Medulla oblongata (tissue), 1 donor: ENCODE measurements around the gene ADGRL2.

Source experiments
- DNase-seq: peaks from one replicate; pipeline ENCODE4 v3.0.0-alpha.2; 2015; ENCODE audit errors: extremely low spot score

ADGRL2 gene

DNA sequence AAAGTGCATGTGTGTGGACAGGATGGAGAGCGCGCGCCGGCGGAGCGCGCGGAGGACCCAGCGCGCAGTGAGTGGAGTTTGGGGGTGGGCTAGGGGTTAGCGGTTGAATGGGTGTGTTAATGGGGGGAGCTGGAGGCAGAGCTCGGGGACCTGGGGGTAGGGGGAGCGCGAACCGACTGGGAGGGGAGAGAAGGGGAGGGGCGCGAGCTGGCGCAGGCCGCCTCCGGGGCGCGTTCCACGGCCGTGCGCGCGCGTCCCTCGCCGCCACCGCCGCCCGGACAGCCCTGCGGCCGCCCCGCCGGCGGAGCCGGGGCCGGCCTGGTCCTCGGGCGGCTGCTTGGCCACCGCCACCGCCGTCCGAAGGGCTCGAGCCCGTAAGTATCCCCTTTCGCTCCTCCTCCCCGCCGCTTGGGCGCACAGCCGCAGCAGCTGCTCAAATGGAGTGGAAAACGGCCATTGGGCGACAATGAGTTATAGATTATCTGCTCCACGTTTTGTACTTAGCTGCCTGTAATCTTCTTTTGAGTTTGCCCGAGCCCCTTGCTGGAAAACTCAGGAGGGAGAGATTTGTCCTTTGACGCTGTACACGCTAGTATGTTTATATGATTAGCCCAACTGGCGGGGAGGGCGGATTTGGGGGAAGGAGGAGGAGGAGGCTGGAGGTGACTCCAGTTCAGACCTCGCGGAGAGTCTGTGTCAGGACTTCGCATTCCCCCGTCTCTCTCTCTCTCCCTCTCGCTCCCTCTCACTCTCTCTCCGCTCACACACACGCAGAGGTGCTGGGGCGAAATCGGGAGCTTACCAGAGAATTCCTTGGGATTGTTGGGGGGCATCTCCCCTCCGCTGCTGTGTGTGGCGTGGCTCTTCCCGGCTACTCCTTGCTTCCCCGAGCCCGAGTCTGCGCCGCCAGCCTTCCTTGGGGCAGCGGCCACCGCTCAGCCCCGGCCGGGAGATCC lies at the start of gene ADGRL2:
ADGRL2 (plus strand) TSS at position 240 of the 956 bp plus-strand sequence. CDS start 36,051 bp downstream, outside the sequence.
- peak; percentile 20 for DNase-seq

DNA sequence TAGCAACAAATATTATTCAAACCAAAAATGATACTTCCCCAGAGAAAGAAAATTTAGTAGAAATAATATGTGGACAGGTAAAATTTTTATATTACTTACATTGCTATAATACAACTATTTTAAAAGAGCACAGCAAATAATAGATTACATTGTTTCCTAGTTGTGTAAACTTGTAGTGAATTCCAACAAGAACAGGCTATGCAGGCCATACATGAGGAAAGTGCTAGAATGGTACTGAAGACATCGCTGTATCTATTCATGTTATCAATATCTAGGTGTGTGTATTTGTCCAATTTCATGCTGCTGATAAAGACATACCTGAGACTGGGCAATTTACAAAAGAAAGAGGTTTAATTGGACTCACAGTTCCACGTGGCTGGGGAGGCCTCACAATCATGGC lies 47.9 kb upstream of the ADGRL2 start:
- DNase-seq: no peak

DNA sequence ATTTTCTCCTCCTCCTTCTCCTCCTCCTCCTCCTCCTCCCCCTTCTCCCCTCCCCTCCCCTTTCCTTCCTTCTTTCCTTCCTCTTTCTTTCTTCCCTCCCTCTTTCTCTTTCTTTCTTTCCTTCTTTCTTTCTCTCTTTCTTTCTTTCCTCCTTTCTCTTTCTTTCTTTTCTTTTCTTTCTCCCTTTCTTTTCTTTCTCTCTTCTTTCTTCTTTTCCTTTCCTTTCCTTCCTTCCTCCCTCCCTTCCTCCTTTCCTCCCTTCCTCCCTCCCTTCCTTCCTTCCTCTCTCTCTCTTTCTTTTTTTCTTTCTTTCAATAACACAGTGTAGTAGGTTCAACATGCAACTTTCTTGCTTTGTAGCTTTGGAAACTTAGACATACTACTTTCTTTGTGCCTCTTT lies 46.3 kb upstream of the ADGRL2 start:
- DNase-seq: no peak

DNA sequence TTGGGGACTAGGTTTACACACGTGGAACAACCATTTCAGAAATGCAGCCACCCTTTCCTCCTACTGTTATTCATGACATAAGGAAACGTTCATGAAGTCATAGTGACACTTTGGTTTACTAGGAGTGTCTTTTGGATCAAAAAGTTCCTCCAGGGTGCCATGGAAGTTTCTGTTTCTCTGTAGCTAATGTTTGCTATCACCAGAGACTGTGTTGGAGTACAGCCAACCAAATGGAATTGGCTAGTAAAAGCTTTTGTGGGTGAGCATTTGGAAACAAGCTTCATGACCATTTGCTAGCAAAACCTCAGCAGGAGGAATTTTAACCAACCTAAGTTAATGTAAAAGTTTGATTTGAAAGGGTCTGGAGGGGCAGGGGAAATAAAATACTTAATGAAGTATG lies 43.9 kb upstream of the ADGRL2 start:
- DNase-seq: no peak

DNA sequence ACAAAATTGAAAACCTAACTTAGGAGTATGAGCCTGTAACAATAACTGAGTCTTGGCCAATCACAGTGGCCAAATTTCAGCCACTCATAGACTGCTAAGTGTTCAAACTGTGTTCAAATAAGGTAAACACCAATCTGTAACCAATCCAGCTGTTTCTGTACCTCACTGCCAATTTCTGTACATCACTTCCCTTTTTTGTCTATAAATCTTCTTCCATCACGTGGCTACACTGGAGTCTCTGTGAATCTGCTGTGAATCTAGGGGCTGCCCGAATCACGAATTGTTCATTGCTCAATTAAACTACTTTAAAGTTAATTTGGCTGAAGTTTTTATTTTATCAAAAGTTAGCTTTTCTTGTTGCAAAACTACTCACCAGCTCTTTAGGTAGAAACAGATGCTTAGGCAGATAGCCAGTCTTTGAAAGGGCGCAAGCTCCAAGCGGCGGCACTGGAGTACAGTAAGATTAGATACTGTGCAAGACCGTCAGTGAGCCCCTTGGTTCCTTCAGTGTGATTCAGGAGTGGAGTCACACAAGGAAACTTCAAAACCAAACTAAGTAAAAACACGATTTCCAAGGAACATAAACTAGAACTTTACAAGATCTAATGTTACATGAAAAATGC lies 43.2 kb upstream of the ADGRL2 start:
- DNase-seq: no peak

DNA sequence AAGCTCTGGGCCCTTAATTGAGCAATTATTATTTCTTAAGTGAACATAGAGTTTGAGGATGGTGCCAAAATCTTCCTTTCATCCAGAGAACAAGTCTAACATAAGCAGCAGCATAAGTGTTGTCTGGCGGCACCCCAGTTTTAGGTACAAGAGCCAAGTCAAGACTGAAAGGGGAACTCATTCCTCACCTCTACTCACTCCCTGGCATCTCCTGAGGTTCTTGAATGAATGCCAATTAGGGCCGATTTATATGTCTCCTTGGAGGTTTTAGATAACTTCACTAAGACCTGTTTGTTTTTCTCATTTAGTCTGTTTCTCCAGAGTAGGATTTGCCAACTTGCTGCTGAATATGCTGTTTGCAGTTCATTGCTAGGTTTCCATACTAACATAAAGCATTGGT lies 42.6 kb upstream of the ADGRL2 start:
- no peak for DNase-seq

DNA sequence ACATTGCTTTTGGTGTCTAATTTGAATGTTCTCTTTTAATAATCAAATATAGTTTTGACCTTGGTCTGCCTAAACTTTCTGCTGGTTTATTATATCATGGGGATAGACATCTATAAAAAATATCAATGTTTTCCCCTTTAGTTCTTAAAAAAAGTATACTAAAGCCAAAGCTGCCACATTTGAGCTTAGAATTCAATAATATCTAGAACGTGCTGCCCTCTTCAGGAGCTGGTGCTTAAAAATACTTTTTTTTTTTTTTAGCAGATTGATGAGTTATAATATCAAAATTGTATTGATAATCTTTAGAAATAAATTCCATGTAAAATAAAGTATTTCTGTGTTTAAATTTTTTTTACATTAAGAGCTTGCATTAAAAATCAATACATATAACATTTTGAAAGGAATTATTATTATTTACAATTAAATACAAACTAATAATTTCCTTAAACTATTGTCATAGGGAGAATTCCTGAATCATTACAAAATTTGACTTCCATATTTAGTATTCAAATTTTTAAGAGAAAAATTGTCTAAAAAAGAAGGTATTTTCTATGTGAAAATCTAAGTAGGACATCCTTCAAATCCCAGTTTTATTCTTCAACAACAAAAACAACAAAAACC lies 40.1 kb upstream of the ADGRL2 start:
- no peak for DNase-seq

DNA sequence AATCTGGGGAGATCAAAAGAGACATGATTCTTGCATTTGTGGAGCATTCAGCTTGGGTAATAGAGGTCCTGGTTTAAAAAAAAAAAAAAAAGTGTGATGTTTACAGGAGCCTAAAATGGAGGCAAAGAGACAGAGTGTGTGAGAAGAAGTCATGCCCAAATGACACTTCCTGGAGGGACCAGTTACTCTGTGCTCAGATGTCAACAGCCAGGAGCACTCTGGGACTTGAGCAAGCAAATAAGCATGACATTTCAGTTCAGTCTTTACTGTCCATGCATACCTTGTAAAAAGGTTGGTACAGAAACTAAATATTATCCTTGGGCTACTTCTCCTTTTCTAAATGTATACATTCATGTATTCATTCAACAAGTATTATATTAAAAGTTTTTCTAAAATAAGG lies 25.2 kb upstream of the ADGRL2 start:
- DNase-seq: no peak

DNA sequence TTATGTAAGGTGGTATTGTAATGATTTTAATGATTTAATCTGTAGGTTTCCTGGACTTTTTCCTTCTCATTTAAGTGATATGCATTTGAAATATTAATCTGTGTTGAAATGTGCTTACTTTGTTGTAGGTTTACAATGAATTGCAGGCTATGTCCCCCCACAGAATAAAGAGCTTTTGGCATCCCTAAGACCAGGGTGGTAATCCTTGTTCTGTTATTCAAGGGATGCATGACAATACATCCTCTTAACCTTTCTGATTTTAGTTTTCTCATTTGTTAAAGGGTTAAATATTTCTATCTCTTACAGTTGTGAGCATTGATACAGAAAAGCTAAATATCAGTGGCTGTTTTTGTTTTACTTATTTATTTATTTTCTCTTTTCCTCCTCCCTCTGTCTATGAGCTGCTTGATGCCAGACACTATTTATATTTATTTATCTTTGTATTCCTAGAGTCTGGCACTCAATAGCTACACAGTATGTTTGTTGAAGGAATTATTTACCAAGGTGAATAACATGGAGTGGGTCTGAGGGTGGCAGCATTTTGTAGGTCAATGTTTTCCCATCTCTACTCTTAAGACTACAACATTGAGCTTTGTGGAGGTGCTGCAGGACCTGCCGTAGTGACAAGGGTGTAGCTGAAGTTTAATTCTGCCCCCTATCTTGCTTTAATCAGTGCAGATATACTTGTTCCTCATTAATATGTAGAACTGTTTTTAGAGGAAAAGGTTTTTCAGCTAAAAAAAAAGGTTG lies 19.9 kb upstream of the ADGRL2 start:
- no peak for DNase-seq

DNA sequence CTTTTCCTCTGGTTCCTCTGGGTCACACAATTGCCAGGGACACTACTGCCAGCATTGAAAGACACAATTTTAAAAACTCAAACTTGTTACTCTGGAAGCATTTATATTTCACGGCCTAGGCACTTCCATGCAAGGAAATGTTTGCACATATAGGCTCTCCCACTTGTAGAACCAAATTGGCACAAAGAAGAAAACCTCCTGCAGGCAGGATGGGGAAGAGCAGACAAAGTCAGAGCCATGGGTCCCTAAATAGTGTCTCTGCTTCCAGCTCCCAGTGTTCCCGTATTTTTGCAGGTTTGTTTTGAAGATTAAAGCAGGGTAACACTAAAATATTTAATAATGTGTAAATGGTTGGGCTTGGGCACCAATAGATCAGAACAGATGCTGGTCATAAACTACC lies 19.0 kb upstream of the ADGRL2 start:
- DNase-seq: no peak

DNA sequence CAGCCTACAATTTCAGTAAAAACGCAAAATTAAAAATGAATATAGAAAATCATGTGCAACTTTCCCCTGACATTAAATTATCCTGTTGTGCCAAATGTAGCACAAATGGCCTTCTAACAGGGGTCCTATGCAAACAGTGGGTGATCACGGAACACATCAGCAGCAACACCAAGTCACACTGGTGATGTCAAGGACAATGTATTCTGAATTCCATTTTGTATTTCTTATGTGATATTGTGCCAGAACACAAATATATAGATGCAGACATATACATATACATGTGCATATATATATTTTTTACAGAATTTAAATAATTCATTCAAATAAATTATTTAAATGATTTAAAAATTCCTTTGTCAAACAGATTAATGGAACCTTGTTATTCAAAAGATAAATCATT lies 8.6 kb upstream of the ADGRL2 start:
- DNase-seq: no peak

DNA sequence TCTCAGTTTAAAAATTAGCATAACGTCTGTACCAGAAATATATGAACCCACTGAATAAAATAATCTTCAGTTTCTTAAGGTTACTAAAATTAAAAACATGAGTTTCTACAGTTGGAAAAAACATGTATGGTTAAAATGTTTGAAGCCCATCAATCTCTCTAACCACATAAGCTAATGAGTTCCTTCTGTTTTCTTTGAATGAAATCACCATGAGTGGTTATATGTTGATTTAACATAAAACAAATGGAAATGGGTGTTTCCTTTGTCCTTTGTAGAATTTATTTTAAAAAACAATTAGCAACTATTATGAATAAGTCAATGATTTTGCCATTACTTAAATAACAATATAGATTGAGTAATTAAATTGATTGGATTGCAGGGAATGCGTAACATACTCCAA lies 3.0 kb upstream of the ADGRL2 start:
- no peak for DNase-seq

DNA sequence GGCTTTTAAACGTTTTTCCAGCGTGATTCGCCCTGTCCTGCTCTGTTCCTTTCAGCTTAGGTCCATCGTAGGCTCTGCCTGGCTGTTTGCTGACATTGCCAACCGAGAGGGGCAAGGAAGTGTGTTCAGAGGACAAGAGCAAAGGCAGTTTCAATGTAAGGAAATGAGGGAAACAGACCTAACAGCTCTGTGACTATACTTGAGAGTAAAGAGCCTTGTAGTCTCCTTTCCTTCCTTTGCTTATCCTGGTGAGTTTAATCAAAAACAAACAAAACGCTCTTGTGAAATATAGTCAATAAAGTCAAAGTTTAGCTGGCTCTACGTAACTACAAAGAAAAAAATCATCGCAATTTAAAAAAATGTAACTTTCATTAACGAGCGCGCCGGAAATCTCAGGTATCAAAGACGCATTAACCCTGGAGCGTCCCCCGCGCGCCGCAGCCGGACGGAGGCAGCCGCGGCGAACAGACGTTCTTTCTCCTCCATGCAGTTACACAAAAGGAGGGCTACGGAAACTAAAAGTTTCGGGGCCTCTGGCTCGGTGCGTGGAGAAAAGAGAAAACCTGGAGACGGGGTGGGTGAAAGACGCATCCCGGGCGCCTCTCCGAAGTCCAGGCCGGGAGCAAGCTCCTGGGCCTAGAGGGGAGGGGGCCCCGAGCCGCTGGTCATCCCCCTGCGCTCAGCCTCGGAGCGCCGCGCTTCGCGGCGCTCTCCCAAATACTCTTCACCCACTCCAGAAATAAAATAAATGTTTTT lies 617 bp upstream of the ADGRL2 start:
- no peak for DNase-seq

DNA sequence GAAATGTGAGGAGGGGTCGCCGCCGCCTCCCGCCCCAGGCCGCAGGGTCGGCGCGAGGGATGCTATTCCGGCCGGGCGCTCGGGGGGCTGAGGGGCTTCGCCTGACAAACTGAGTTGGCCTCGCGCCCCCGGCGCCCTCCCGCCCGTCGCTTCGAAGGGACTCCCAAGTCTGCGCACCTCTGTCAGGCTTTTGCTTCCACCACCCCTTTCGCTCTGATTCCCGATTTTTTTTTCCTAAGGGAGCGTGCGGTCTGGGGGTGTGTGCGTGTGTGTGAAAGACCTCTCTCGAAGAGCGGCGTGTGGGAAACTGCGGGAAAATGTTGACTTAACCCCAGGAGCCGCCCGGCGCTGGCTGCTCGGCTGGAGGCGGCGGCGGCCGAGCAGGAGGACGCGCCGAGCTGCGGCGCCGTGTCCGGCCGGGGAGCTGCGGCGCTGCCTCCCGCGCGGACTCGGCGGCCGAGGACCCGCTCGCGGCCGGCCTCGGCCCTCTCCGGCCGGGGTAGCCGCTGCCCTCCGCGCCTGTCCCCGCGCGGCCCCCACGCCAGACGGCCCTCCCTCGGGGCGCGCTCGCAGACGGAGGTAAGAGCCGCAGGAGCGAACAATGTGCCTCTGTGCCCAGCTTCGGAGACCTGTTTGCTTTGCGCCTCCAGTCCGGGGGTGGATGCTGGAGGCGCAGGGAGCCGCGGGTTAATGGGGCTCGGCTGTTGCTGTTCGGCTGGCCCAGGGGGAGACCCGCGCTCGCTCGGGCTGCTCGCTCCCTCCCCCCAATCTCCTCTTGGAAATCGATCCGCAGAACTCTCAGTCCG lies 1.1 kb downstream of the ADGRL2 start:
- no peak for DNase-seq

DNA sequence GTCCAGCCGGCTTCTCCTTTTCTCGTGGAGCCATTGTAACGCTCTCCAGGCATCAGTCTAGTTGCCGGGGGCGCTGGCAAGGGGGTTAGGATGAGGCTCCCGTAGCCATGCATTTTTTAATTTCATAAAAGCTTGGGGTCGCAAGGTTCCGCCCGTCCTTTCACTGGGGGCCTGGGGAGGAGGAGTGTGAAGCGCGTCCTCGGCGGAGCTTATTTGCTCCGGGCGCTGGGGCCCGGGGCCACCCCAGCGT lies 1.6 kb downstream of the ADGRL2 start:
- DNase-seq: no peak

DNA sequence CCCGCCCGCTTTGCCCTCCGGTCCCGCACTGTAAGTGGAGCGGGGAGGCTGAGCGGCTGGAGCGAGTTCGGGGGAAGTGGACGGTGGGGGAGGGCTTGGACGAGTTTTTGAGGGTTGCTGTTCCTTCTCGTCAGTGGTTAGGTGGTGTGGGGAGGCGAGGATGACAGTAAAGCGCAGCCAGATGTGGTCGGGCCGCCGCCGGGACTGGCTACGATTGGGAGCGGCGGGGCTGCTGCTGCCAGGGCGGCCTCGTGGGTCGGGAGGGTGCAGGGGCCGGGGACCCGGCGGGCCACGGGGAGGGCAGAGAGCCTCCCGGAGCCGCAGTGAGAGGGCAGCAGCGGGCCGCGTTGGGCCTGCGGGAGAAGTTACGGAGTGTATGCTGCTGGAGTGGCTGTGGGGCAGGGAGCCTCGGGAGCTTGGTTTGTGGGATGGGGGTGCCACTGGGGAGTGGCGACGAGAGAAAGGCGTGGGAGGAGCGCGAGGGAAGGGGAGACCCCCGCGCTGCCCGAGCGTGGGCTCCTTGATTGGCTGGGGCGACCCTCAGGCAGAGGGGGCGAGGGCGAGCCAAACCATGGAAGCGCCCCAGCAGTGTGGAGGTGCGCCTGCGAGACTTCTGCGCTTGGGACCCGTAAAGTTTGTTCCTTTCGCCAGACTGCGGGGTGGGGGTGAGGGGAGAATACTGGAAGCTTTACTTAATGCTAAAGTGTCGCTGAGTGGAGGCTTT lies 2.1 kb downstream of the ADGRL2 start:
- DNase-seq: no peak

DNA sequence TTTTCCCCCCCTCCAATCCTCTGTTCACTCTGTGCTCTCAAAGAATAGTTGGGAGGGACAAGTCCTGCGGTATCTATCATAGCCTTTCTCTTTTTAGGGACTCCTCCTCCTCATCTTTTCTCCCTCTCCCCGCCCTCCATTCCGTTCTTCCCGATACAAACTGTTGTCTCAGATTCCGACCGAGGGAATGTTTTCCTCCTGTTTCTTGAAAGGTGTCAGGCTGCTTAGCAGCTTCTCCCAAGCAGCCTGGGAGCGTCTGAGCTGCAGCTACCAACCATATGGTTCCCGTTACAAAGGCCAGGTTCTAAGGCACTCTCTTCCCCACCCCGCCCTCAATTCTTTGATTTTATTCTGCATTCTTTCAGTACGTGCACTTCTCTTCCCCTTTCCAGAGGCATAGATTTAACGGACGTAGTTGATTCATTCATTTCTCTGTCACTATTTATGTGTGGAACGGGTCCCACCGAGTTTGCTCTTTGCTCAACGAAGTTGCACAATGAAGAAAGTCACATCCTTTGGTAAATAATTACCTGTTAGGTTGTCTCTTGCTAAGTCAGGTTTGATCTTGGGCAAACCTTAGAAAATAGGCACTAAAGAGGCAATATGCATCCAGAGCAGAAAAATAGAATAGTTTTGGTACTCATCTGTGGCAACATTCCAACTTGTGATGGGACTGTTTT lies 2.8 kb downstream of the ADGRL2 start:
- no peak for DNase-seq

DNA sequence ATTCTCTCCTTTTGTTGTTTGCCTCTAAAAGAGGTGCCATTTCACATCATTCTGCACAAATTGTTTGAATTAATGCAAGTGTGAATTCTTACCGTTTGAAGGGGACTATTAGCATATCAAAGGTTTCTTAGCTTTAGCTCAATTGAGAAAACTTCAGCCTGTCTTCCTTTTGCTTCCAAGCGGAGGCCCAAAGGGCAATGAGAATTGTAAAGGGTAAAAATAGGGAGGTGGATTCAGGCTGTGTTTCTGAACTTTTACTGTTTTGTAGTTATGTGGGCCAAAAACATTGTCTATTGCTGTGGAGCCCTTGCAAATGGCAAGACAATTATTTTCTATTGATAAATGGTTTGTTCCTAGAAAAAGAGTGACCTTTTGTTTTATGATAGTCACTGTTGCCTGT lies 3.6 kb downstream of the ADGRL2 start:
- DNase-seq: no peak
